NCI-H526 (cell line): ENCODE measurements around the gene CCR6.
"Not testable (repeated sequence)": the region's sequence is repeated elsewhere in the genome, so short reads cannot be mapped to it uniquely, and the experiment has no call there.

ENCODE experiments used
- DNase-seq, 2 experiments: peaks; one replicate each; lab custom pipeline; 2025; lab: John Stamatoyannopoulos, UW

The CCR6 gene

DNA sequence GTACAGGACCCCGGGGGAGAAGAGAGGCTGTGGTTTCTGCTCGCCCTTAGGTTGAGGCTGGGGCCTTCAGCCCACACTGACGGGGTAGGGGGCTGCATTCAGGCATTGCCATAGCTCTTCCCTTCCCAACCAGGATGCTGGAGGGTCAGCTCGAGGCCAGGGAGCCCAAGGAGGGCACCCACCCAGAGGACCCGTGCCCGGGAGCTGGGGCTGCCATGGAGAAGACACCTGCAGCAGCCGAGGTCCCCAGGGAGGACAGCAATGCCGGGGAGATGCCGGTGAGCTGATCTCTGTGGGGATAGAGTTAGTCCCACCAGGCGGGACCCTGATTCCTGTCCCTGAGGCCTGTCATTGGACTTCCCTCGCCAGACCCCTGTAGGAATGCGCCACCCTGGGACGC, 49.1 kb downstream of the CCR6 start:
- not testable (repeated sequence) for DNase-seq

DNA sequence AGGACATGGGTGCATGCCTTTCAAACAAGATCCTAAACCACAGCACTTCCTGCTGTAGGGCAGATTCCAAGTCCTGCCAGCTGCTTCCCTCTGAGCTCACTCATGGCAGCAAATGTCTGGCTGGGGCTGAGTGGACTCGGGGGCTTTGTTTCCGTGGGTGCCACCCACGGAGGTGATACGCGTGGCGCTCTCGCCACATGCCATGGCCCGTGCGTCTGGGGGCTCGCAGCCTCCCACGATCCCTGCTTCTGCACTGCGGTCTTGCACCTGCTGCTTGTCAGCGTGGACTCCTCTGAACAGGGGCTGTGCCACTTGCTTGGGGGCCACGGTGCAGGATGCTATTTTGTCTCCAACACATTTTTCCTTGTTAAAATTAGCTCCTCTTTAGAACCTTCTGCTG, 54.4 kb downstream of the CCR6 start:
- not testable (repeated sequence) for DNase-seq

DNA sequence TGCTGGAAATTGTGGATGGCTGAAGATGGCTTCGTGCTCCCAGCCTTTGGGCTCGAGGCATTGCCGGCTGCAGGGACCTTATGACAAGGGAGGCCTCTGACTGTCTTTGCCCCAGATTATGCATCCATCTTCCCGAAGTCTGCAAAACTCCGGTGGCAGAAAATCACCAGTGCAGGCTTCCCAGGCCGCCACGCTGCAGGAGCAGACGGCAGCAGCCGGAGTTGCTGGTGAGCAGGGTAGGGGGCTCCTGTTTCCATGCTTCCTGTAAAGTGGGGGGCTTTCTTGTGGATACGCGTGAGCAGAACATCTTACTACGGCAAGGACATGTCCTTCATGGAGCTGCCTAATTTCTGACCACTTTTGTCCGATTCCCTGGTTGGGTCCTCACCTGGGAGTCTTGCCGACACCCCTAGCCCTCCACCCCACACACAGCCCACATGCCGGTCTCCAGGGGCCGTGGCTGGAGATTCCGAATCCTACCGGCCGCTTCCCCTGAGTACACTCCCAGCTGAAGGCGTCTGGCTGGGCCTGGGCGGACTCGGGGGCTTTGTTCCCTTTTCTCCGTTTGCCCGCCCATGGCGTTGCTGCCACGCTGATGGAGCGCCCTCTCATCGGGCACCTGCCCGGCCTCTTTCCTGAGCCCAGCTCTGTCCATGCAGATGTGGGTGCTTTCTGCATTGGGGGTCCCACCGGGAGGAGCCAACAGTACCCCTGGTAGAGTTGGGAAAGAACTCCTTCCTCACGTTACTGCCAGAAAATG, 56.2 kb downstream of the CCR6 start:
- DNase-seq = not testable (repeated sequence)

DNA sequence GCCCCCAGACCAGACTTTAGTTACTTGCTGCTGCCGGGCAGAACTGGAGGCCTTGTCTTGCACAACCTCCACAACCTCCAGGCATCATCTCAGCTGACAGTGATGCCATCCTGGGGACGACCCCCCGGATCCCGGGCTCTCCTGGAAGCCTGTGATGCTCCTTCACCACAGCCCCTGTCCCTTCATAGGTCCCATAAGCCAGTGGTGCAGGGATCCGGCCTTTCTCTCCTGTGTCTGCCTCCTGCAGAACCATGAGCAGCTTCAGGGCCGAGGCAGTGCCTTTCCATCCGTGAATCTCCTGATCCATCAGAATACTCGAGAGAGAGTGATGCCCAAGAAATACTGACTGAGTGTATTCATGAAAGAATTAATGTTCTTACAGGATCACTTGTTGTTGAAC, 57.2 kb downstream of the CCR6 start:
- DNase-seq = not testable (repeated sequence)

DNA sequence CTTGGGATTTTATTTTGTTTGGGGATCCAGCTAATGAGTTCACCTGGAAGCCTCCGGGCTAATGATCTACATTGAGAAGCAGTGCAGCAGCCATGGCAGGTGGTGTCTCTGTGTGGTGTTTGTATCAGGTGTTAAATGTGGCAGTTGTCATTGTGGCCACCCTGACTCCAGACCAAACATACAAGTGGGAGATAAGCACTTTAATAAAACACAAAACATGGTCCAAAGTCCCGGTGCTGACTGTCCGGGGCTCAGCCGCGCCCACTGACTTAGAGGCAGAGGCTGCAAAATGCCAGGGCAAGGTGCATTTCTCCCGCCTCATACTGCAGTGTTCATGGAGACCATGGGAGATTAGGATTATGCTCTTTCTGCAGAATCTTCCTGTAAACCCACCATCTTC, 58.5 kb downstream of the CCR6 start:
- DNase-seq = not testable (repeated sequence)

DNA sequence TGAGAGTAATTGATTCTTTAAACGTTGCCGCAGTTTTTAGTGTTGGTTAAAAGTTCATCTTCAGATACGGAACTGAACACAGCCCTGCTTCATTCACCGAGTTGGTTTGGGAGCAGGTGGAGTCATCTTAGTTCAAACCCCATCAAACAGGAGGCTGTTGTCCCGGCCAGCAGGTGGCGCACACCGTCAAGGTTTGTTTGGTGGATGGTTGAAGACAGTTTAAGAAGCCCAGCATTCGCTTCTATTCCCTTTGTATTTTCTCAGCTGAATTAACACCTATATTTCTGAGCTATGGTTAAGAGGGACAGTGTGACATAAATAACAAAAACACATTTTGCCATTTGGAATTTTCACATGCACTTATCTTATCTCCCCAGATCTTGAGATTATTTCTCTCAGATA, 60.0 kb downstream of the CCR6 start:
- DNase-seq = not testable (repeated sequence)

DNA sequence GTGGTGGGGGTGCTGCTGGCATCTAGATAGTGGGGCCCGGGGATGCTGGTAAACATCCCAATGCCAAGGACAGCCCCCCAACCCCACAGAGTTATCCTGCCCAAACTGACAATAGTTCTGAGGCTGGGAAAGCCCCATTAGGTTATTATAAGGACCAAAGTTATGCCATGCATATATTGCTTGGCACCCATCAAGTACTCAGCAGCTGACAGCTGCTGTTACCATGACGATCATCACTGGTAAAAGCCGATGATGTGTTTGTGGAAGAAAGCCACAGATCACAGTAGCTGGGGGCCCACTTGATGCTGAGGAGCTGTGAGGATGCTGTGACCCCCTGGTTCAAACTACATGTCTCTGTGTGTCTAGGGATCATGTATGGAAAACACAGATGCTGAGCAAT, 62.2 kb downstream of the CCR6 start:
- not testable (repeated sequence) for DNase-seq

DNA sequence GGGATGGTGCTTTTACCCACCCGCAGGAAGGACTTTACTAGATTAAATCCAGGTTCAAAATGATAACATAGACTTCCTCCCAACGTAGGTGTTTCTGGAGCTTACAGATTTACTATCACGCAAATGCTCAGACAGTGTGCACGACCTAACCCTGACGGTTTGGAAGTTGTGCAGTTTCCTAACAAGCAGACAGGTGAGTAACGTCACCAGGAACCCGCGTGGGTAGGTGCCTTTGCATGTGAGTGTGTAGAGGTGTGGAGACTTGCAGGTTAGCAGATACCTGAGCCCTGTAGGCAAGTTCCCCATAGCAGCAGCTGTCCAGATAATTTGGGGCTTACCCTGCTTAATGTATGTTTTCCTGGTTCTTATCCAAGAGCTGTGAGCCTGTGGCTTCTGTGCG, 64.4 kb downstream of the CCR6 start:
- peak in 1 of 2 experiments; percentile 4 for DNase-seq
